GM12891 (cell line): ENCODE data around the gene FBXW11.

Source experiments
- PAX5 ChIP-seq: IDR thresholded peaks from 2 replicates; pipeline ENCODE4 v1.6.1; 2011; ENCODE audit warnings: low read length, moderate library complexity, mild to moderate bottlenecking; ENCODE audit not compliant: insufficient read depth, severe bottlenecking
- POLR2A ChIP-seq: IDR thresholded peaks from 2 replicates; pipeline ENCODE4 v1.6.1; 2011; ENCODE audit warnings: low read depth, low read length, control low read depth
- POLR2AphosphoS5 ChIP-seq: IDR thresholded peaks from 2 replicates; pipeline ENCODE4 v1.6.1; 2011; ENCODE audit warnings: low read depth, low read length, control low read depth
- SPI1 ChIP-seq: IDR thresholded peaks from 2 replicates; pipeline ENCODE4 v1.6.1; 2011; ENCODE audit warnings: low read depth, low read length, control low read depth
- TAF1 ChIP-seq: IDR thresholded peaks from 2 replicates; pipeline ENCODE4 v1.6.1; 2011; ENCODE audit warnings: low read depth, low read length, control low read depth

DNA sequence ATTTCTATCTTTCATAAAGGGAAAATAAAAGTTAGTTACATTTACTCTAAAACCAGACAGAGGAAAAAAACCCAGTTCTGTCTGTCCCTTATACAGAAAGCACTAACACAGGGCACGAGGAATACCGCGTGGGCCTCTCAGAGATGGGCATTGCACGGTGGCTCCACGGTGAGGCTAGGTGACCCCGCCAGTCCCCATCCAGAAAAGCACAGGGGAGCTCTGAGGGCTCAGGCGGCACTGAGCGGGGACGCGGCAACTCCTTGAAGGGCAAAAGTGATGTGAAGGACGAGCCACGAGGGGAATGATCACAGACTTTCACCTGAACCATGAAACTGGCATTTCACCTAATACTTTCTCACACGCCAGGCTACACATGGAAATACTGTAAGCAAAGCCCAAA lies 35.7 kb upstream of the FBXW11 start:
- TF ChIP-seq POLR2A, result no peak
- no peak for TF ChIP-seq POLR2AphosphoS5
- TF ChIP-seq TAF1, result no peak
- TF ChIP-seq PAX5, result no peak
- TF ChIP-seq SPI1, result no peak
